ENCODE measurements around the gene SEC22B. TPM values are rescaled to one million over a fixed set of nuclear protein-coding genes. Genes with fewer than 3 reads are reported as not detected.

SEC22B gene
- total RNA-seq, 1 donor from 2014 or later: 20.0 TPM

Other genes starting within 250 kb of the SEC22B start
- 61.6 and 90.9 TPM in 2 replicates for gene NOTCH2, start 106.9 kb downstream of the SEC22B start, total RNA-seq
- gene NBPF8, start 238.5 kb upstream of the SEC22B start, total RNA-seq: 7.0 and 10.3 TPM in 2 replicates